Type B pancreatic cell (in vitro differentiated cells): ENCODE measurements around the gene RNF144B. TPM values are rescaled to one million over a fixed set of nuclear protein-coding genes. Genes with fewer than 3 reads are reported as not detected.
A peak's percentile ranks its signal among the peaks of the same experiment; 100 is the strongest.

Source experiments
- DNase-seq: peaks from one replicate; pipeline ENCODE4 v3.0.0; 2021; ENCODE audit warnings: mixed read lengths; ENCODE audit not compliant: unreplicated experiment; ENCODE audit errors: extremely low spot score
- H3K27ac Mint-ChIP-seq: 2 replicates; pipeline ENCODE4 v1.8.0; 2021; ENCODE audit warnings: mild to moderate bottlenecking, mixed read lengths
- H3K27me3 Mint-ChIP-seq: 2 replicates; pipeline ENCODE4 v1.8.0; 2021; ENCODE audit warnings: mixed read lengths
- H3K36me3 Mint-ChIP-seq: 2 replicates; pipeline ENCODE4 v1.8.0; 2021; ENCODE audit warnings: mixed read lengths
- H3K4me1 Mint-ChIP-seq: one replicate; pipeline ENCODE4 v1.8.0; 2021; ENCODE audit warnings: mixed read lengths; ENCODE audit not compliant: unreplicated experiment
- H3K4me3 Mint-ChIP-seq: 2 replicates; pipeline ENCODE4 v1.8.0; 2021; ENCODE audit warnings: mild to moderate bottlenecking, mixed read lengths
- H3K9me3 Mint-ChIP-seq: 2 replicates; pipeline ENCODE4 v1.8.0; 2021; ENCODE audit warnings: mixed read lengths
- CTCF ChIP-seq: fragments of 200-600 bp; sonication (generic); conservative IDR thresholded peaks from 2 replicates; pipeline ENCODE4 v1.5.0; 2021; ENCODE audit warnings: antibody characterized with exemption, mild to moderate bottlenecking
- total RNA-seq: library from RNA; stranded (reverse); gene quantifications from 2 replicates; pipeline ENCODE4 v1.2.1, GENCODE V29; 2021; ENCODE audit warnings: low replicate concordance

RNF144B gene
- total RNA-seq, 1 donor from 2014 or later, result 10.8 TPM

DNA sequence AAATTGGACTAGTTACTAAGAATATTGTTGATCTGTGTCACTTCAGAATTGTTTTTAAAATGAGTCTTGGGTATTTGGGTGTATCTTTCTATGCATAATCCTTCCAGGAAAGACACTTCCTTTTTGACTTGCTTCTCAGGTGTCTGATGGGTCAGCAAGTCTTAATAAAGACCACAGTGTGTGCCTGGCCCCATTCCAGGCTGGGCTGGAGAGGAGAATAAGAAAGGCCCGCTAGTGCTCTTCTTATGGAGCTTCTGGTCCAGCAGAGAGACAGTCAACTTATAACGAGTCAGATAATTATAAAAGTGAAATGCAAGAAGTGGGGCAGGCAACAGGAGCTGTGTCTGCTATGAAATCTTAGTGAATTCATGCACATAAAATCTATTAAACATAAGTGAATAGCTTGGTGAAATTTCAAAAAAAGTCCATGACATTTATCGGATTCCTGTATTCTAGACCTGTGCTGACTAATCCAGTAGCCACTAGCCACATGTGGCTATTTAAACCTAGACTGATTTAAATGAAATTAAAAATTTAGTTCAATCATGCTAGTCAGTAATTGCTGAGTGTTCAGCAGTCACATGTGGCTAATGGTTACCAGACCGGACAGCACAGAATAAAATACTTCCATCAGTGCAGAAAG, 42.6 kb downstream of the RNF144B start:
- Mint-ChIP-seq H3K9me3 (no peaks in the 10 kb centered on the region), H3K27me3 (no peaks in the 10 kb centered on the region), H3K4me1 (peaks cover 10% of the 10 kb centered on the region)

GRCh38 chr6:18431581-18431980, 44.4 kb downstream of the RNF144B start:
- Mint-ChIP-seq H3K4me3 (peak overlapping the region; percentile 7), H3K36me3 (no peaks in the 10 kb centered on the region), H3K27ac (peak overlapping the region; percentile 14), H3K27me3 (no peaks in the 10 kb centered on the region), H3K4me1 (peaks cover 10% of the 10 kb centered on the region), H3K9me3 (no peaks in the 10 kb centered on the region)
- DNase-seq, result no peak
- TF ChIP-seq CTCF, result no peak

More for the DNA sequence above, 42.6 kb downstream of the RNF144B start:
- H3K4me3 Mint-ChIP-seq, result no peak overlapping the region
- no peaks in the 10 kb centered on the region for H3K36me3 Mint-ChIP-seq
- no peak for TF ChIP-seq CTCF
- no peak overlapping the region for H3K27ac Mint-ChIP-seq
- no peak for DNase-seq

- DNase-seq, result no peak
- peak overlapping the region; percentile 14 for H3K27ac Mint-ChIP-seq
- no peaks in the 10 kb centered on the region for H3K9me3 Mint-ChIP-seq
- H3K27me3 Mint-ChIP-seq, result no peaks in the 10 kb centered on the region
- TF ChIP-seq CTCF, result no peak
- H3K4me3 Mint-ChIP-seq, result no peak overlapping the region
- H3K36me3 Mint-ChIP-seq, result no peaks in the 10 kb centered on the region
- peaks cover 8% of the 10 kb centered on the region for H3K4me1 Mint-ChIP-seq
Observed at GRCh38 chr6:18432180-18432579, 45.0 kb downstream of the RNF144B start.

GRCh38 chr6:18432619-18433018, 45.5 kb downstream of the RNF144B start:
- Mint-ChIP-seq H3K4me3 (no peak overlapping the region), H3K36me3 (no peaks in the 10 kb centered on the region), H3K27me3 (no peaks in the 10 kb centered on the region), H3K9me3 (no peaks in the 10 kb centered on the region), H3K4me1 (peaks cover 6% of the 10 kb centered on the region), H3K27ac (peak overlapping the region; percentile 73)
- TF ChIP-seq CTCF, result no peak
- no peak for DNase-seq

DNA sequence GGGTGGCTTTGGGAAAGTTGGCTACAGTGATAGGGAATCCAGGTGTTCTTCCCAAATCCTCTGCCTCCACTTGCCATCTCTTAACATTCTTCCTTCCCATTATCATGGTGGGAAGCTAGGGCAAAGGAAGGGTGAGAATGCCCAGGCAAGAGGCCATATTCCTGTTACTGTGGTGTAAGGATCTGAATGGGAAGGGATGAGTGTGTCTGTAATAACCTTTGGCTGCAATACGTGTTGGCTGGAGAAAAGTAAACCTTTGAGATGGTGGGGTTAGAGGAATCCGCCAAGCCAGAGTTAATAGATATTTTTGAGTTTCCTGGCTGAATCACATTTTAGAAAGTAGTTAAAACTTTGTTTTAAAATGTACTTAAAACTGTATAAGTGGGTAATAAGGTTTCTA, 45.9 kb downstream of the RNF144B start:
- Mint-ChIP-seq H3K4me3 (no peak overlapping the region), H3K4me1 (peaks cover 6% of the 10 kb centered on the region), H3K27me3 (no peaks in the 10 kb centered on the region), H3K27ac (peak overlapping the region; percentile 73), H3K36me3 (no peaks in the 10 kb centered on the region), H3K9me3 (no peaks in the 10 kb centered on the region)
- no peak for TF ChIP-seq CTCF
- DNase-seq, result no peak
